SU-DHL-6 (cell line): ENCODE measurements around the gene GRN.

Experiments used
- H2AFZ ChIP-seq: fragments of 200-600 bp; sonication (generic); 2 replicates; pipeline ENCODE4 v1.6.1; 2014; ENCODE audit warnings: low read depth, mild to moderate bottlenecking, moderate library complexity, mixed read lengths, antibody characterized with exemption, low read length; ENCODE audit not compliant: severe bottlenecking
- H3F3A ChIP-seq: fragments of 200-600 bp; shearing (Covaris generic); 2 replicates; pipeline ENCODE4 v1.6.0; 2016; ENCODE audit warnings: antibody characterized with exemption, mild to moderate bottlenecking; ENCODE audit not compliant: insufficient read depth
- H3K27ac ChIP-seq: fragments of 200-600 bp; sonication (generic); 2 replicates; pipeline ENCODE4 v1.5.1; 2016; ENCODE audit warnings: low read depth, mild to moderate bottlenecking, low read length, moderate library complexity, mixed read lengths
- H3K27me3 ChIP-seq: fragments of 200-600 bp; sonication (generic), shearing (Covaris generic); 2 replicates; pipeline ENCODE4 v1.6.0; 2014; ENCODE audit warnings: mild to moderate bottlenecking, low read length
- H3K36me3 ChIP-seq: fragments of 200-600 bp; sonication (generic); 2 replicates; pipeline ENCODE4 v1.6.1; 2014; ENCODE audit warnings: mild to moderate bottlenecking, low read length, mixed read lengths
- H3K4me2 ChIP-seq: fragments of 300-600, 200-600 bp; shearing (Covaris generic), sonication (generic); 2 replicates; pipeline ENCODE4 v1.6.0; 2014; ENCODE audit warnings: low read length, low read depth, mild to moderate bottlenecking; ENCODE audit not compliant: poor library complexity, severe bottlenecking
- H3K4me3 ChIP-seq: fragments of 200-600 bp; sonication (generic); 2 replicates; pipeline ENCODE4 v1.5.1; 2014; ENCODE audit warnings: antibody characterized with exemption, low read length, mild to moderate bottlenecking, mixed read lengths; ENCODE audit not compliant: insufficient read depth, poor library complexity, severe bottlenecking
- H3K79me2 ChIP-seq: fragments of 200-600 bp; sonication (generic); 2 replicates; pipeline ENCODE4 v1.6.1; 2014; ENCODE audit warnings: mild to moderate bottlenecking, low read length, moderate library complexity; ENCODE audit not compliant: insufficient read depth
- H3K9ac ChIP-seq: fragments of 200-600 bp; sonication (generic); 2 replicates; pipeline ENCODE4 v1.7.0; 2014; ENCODE audit warnings: mild to moderate bottlenecking, low read length
- H3K9me2 ChIP-seq: fragments of 200-600 bp; sonication (generic); replicated peaks from 2 replicates; pipeline ENCODE4 v1.6.1; 2014; ENCODE audit warnings: low read length; ENCODE audit not compliant: insufficient read depth
- H3K9me3 ChIP-seq: fragments of 200-600 bp; sonication (generic); 2 replicates; pipeline ENCODE4 v1.6.1; 2014; ENCODE audit warnings: low read length, mixed read lengths; ENCODE audit not compliant: insufficient read depth
- H4K20me1 ChIP-seq: fragments of 200-600 bp; sonication (generic); 2 replicates; pipeline ENCODE4 v1.6.1; 2014; ENCODE audit warnings: low read depth, mild to moderate bottlenecking, antibody characterized with exemption, low read length, moderate library complexity, mixed read lengths
- CTCF ChIP-seq: fragments of 200-600 bp; sonication (generic); IDR thresholded peaks from one replicate; pipeline ENCODE4 v1.5.1; 2017; ENCODE audit warnings: antibody characterized with exemption, mild to moderate bottlenecking, low read length, moderate library complexity; ENCODE audit not compliant: insufficient read depth, poor library complexity, severe bottlenecking
- EZH2phosphoT487 ChIP-seq: fragments of 200-600 bp; sonication (generic), shearing (Covaris generic); conservative IDR thresholded peaks from 2 replicates; pipeline ENCODE4 v1.6.1; 2018; ENCODE audit warnings: mild to moderate bottlenecking, antibody characterized with exemption, low read length, moderate library complexity, mixed read lengths

The GRN gene

GRCh38 chr17:44361292-44362260, 16.5 kb downstream of the GRN start:
- H3K9ac ChIP-seq: no peak overlapping the region
- H3K4me2 ChIP-seq: no peak overlapping the region
- TF ChIP-seq EZH2phosphoT487 (no peak), CTCF (no peak)
- no peaks in the 10 kb centered on the region for H3K27me3 ChIP-seq
- H3K4me3 ChIP-seq: no peak overlapping the region
- no peaks in the 10 kb centered on the region for H3K9me2 ChIP-seq
- no peaks in the 10 kb centered on the region for H3K9me3 ChIP-seq
- H3F3A ChIP-seq: no peaks in the 10 kb centered on the region
- no peak overlapping the region for H3K27ac ChIP-seq
- H3K36me3 ChIP-seq: no peaks in the 10 kb centered on the region
- no peaks in the 10 kb centered on the region for H3K79me2 ChIP-seq
- H2AFZ ChIP-seq: no peak overlapping the region
- H4K20me1 ChIP-seq: no peaks in the 10 kb centered on the region

GRCh38 chr17:44362459-44362948, 17.4 kb downstream of the GRN start:
- Histone ChIP-seq H3K27me3 (no peaks in the 10 kb centered on the region), H2AFZ (no peak overlapping the region), H4K20me1 (no peaks in the 10 kb centered on the region), H3F3A (no peaks in the 10 kb centered on the region), H3K9me3 (no peaks in the 10 kb centered on the region), H3K9ac (peak overlapping the region; percentile 63; the same call in 1 of the 2 replicates), H3K4me2 (peak overlapping the region; percentile 95), H3K79me2 (no peaks in the 10 kb centered on the region), H3K4me3 (no peak overlapping the region), H3K9me2 (no peaks in the 10 kb centered on the region), H3K27ac (no peak overlapping the region), H3K36me3 (no peaks in the 10 kb centered on the region)
- TF ChIP-seq EZH2phosphoT487: no peak
- TF ChIP-seq CTCF: no peak

- H4K20me1 ChIP-seq: no peaks in the 10 kb centered on the region
- H3K36me3 ChIP-seq: no peaks in the 10 kb centered on the region
- peak overlapping the region; percentile 60 for H3K4me3 ChIP-seq
- TF ChIP-seq CTCF (no peak), EZH2phosphoT487 (no peak)
- no peaks in the 10 kb centered on the region for H3K9me3 ChIP-seq
- H2AFZ ChIP-seq: peak overlapping the region; percentile 97
- peak overlapping the region; percentile 63 for H3K9ac ChIP-seq
- no peaks in the 10 kb centered on the region for H3K27me3 ChIP-seq
- H3K27ac ChIP-seq: no peak overlapping the region
- no peaks in the 10 kb centered on the region for H3F3A ChIP-seq
- H3K4me2 ChIP-seq: peak overlapping the region; percentile 95
- H3K79me2 ChIP-seq: no peaks in the 10 kb centered on the region
- H3K9me2 ChIP-seq: no peaks in the 10 kb centered on the region
Measured at GRCh38 chr17:44362949-44363612, 18.0 kb downstream of the GRN start.
